Hematopoietic multipotent progenitor cell treated with erythropoietin and hydrocortisone succinate and interleukin-3 and kit ligand, for 8 days (in vitro differentiated cells): ENCODE measurements around the gene PPP1R16B.
A peak's percentile ranks its signal among the peaks of the same experiment; 100 is the strongest.

Source experiments
- DNase-seq: peaks from one replicate; pipeline ENCODE4 v3.0.0-alpha.2; 2015

Gene PPP1R16B

GRCh38 chr20:38902601-38903000, 97.1 kb downstream of the PPP1R16B start:
- no peak for DNase-seq

- no peak for DNase-seq
Measured at GRCh38 chr20:38903335-38903734, 97.8 kb downstream of the PPP1R16B start.

- DNase-seq: no peak
Measured at GRCh38 chr20:38905375-38905774, 99.9 kb downstream of the PPP1R16B start.

DNA sequence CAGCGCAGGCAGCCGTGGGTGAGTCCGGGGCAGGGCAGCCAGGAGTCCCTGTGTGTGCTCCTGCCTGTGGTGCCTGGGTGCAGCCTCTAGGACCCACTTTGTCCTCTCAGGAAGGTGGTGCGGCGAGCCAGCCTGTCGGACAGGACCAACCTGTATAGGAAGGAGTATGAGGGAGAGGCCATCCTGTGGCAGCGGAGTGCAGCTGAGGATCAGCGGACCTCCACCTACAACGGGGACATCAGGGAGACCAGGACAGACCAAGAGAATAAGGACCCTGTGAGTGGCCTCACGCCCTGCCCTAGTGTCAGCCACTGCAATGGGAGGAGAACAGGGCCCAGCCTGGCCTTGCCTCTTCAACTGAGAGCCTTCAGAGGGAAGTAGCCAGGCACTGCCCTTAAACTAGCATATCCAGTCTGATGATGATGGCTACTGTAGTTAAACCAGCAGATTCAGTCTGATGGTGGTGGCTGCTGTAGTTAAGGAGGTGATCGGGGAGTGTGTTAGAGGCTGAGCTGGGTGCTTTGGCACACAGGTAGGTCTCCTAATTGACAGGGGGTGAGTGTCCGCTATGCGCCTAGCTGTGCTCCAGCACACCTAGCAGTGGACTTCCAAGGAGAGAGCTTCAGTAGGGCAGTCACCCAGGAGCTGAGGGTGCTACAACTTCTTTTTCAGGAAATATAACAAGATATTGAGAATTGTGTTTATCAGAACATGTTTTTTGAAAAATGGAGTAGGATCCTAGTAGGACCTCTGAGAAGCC, 102.6 kb downstream of the PPP1R16B start:
- DNase-seq: no peak

DNA sequence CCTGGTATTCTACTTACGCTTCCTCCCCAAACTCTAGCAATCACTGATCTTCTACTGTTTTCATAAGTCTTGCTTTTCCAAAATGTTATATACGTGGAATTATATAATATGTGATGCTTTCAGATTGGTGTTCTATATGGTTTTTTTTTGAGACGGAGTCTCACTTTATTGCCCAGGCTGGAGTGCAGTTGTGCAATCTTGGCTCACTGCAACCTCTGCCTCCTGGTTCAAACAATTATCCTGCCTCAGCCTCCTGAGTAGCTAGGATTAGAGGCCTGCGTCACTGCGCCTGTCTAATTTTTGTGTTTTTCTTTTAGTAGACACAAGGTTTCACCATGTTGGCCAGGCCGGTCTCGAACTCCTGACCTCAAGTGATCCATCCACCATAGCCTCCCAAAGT, 109.9 kb downstream of the PPP1R16B start:
- DNase-seq: no peak

GRCh38 chr20:38917657-38918056, 112.2 kb downstream of the PPP1R16B start:
- no peak for DNase-seq

GRCh38 chr20:38918172-38918571, 112.7 kb downstream of the PPP1R16B start:
- no peak for DNase-seq

- no peak for DNase-seq
Measured at GRCh38 chr20:38919683-38920082, 114.2 kb downstream of the PPP1R16B start.

DNA sequence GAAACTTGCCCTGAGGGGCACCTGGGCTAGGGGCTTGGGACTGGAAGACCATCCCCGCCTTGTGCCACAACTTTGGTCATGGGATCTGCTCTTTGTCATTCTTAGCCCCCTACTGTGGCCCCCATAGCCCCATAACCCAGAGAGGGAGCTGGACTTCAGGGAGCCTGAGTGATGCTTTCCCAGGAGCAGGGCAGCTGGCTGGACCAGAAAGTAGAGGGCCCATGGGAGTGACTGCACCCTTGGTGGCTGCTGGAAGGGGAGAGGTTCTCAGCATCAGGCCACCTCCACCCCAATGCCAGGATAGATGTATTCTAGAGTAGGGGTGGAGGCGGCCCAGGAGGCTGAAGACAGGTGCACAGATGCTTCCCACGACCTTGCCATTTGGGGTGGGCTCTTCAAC, 114.9 kb downstream of the PPP1R16B start:
- no peak for DNase-seq

DNA sequence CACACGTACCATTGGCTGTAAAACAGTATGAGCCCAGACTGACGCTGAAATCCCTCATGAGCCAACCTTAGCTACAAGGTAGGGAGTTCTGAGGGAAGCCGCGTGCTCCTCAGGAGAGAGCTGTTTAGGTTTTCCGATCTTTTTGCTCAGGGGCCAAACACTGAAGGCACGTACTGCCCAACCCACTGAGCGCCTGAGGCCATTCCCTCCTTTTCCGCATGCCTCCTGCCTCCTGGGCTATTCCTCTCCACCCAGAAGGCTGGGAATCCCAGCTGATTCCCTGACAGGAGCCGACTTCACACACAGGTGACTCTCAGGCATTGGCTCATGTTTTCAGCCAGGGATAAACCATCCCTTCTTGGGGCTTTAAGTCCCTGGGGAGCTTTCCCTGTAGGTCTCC, 115.4 kb downstream of the PPP1R16B start:
- DNase-seq: no peak

DNA sequence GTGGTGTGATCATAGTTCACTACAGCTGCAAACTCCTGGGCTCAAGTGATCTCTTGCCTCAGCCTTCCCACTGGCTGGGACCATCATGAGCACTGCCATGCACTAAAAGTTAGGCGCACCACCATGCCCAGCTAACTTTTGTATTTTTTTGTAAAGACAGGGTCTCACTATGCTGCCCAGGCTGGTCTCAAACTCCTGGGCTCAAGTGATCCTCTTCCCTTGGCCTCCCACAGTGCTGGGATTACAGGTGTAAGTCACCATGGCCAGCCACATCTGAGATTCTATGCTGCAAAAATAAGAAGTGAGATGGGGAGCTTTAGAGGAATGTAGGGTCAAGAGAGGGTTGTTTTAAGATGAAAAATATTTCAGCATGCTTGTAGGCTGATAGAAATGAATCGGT, 119.2 kb downstream of the PPP1R16B start:
- no peak for DNase-seq

DNA sequence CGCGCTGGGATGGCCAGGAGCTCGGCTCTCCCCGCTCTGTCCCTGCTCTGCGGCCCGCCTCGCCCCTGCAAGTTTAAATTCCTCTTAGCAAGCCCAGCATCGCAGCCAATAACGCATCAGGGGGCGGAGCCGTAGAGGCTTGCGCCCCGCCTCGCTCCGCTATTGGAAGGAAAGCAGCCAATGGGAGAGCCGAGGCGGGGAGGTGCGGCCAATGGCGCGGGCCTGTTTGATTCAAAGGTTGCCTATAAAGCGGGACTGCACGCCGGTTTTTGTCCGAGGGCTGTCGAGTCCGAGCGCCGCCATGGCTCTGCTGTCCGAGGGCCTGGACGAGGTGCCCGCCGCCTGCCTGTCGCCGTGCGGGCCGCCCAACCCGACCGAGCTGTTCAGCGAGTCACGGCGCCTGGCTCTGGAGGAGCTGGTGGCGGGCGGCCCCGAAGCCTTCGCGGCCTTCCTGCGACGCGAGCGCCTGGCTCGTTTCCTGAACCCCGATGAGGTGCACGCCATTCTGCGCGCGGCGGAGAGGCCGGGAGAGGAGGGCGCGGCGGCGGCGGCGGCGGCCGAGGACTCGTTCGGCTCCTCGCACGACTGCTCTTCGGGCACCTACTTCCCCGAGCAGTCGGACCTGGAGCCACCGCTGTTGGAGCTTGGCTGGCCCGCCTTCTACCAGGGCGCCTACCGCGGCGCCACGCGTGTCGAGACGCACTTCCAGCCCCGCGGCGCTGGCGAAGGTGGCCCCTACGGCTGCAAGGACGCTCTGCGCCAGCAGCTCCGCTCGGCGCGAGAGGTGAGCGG, 120.8 kb downstream of the PPP1R16B start, which contains the start of gene FAM83D:
Gene FAM83D, plus strand, starts transcription at position 276 of the 792 bp plus-strand sequence. Its CDS starts 26 bp downstream, at position 302.
- DNase-seq: peak; percentile 99

DNA sequence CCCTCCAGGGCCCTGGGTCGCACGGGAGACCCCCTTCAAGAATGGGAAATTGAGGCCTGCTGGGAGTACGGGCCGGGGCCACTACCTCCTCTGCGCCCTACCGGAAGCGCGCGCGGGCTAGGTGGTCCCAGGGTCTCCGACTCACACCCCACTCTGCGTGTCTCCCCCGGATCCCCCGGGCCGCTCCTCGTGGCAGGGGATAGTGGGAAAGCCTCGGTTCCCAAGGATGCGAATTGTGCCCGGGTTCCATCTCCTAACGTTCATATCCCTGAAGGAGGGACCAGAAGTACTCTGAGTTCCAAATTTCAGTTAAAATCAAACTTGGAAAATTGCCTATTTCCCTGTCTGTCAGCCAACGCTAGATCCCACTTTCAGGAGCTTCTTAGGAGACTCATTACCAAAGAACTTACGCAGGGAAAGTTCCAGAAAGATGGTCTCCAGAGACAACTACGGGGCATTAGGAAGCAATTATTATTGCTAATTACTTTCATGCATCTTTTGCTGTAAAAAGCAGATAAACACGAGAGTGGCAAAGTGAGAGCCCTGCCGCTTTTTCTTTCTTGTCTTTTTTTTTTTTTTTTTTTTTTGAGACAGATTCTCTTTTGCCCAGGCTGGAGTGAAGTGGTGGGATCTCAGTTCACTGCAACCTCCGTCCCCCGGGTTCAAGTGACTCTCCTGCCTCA, 121.6 kb downstream of the PPP1R16B start:
- DNase-seq: peak; percentile 21

GRCh38 chr20:38927902-38928578, 122.5 kb downstream of the PPP1R16B start:
- peak; percentile 82 for DNase-seq

DNA sequence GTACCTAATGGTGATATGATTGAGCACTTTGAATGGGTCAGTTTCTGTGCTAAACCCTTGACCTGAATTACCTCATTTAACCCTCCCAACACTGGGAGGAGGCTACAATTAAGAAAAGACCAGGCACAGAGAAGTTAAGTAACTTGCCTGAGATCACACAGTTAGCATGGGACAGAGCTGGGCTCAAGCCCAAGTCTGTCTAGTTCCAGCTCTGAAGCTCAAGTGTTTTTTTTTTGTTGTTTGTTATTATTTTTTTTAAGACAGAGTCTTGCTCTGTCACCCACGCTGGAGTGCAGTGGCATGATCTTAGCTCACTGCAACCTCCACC, 124.7 kb downstream of the PPP1R16B start:
- DNase-seq: no peak

GRCh38 chr20:38931984-38932383, 126.5 kb downstream of the PPP1R16B start:
- DNase-seq: no peak

- no peak for DNase-seq
Measured at GRCh38 chr20:38932457-38933120, 127.1 kb downstream of the PPP1R16B start.

GRCh38 chr20:38934530-38934929, 129.0 kb downstream of the PPP1R16B start:
- no peak for DNase-seq

DNA sequence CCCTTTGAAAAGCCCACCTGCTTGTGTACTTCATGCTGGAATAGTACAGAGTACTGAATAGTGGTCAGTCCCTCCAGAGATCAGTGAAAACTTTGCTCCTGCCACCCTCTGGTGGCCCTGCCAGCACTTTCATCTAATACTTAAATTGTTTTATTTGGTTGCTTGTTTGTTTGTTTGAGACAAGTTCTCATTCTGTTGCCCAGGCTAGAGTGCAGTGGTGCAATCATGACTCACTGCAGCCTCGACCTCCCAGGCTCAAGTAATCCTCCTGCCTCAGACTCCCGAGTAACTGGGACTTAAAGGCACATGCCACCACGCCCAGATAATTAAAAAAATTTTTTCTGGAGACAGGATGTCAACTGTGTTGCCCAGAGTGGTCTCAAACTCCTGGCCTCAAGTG, 129.8 kb downstream of the PPP1R16B start:
- peak; percentile 37 for DNase-seq

DNA sequence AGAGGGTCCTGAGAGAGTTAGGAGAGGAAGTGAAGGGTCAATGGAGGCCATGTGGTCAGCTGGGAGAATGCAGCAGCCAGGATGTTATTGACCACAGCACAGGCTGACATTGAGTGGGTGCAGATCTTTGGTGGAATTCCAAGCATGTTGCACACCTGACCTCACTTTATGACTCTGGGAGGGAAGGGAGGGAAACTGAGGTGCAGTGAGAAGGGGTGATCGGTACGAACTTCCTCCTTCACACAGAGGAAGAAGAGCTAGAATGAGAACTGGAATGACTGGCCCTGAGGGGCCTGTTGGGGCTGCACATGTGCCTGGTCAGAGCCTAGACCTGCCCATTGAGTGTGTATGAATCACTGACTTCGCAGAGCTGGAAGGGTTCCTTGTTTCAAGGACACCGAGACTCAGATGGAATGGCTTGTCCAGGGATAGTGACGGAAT, 130.5 kb downstream of the PPP1R16B start:
- DNase-seq: no peak

DNA sequence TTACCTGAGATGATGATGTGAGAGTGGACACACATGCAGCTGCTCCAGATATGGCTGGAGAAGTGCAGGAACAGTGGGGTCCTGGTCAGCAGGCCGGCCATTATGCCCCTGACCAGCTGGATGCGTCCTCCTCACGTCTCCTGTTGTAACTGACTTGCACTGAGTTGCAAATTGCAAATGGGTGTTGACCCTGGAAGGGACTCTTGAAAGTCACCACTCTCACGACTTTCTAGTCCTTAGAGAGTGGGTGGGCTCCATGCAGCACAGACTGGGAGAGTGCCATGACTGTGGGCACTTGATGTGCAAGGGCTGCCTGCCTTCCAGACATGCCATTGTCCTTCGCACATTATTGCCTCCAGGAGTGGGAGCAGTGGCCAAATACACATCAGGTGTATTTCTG, 131.5 kb downstream of the PPP1R16B start:
- DNase-seq: no peak

GRCh38 chr20:38937978-38938473, 132.5 kb downstream of the PPP1R16B start:
- DNase-seq: no peak
